Lower lobe of right lung (tissue), 2 donors: ENCODE data around the gene CTTNBP2NL. TPM values are rescaled to one million over a fixed set of nuclear protein-coding genes. Genes with fewer than 3 reads are reported as not detected.

Source experiments
- ATAC-seq, 2 donors: fragments of 200-7000 bp; cut with Tn5 transposase; one replicate each; pipeline ENCODE4 v1.9.1; 2020 to 2022; ENCODE audit warnings: mild to moderate bottlenecking in 2 of 2, moderate library complexity in 2 of 2
- DNase-seq: peaks from one replicate; pipeline ENCODE4 v3.0.0-alpha.2; 2020
- H3K27ac ChIP-seq: fragments of 200-600 bp; one replicate; pipeline ENCODE4 v1.8.0; 2022
- H3K27me3 ChIP-seq: fragments of 200-600 bp; one replicate; pipeline ENCODE4 v1.8.0; 2022; ENCODE audit warnings: low read depth
- H3K36me3 ChIP-seq: fragments of 200-600 bp; one replicate; pipeline ENCODE4 v1.8.0; 2022; ENCODE audit warnings: mild to moderate bottlenecking
- H3K4me1 ChIP-seq: fragments of 200-600 bp; one replicate; pipeline ENCODE4 v1.8.0; 2022
- H3K4me3 ChIP-seq: fragments of 200-600 bp; one replicate; pipeline ENCODE4 v1.8.0; 2022; ENCODE audit warnings: mild to moderate bottlenecking
- H3K9me3 ChIP-seq: fragments of 200-600 bp; one replicate; pipeline ENCODE4 v1.8.0; 2022
- intact Hi-C: fragments of 100-400 bp; cut with DNase I; formaldehyde crosslinking; loops from one replicate; pipeline ENCODE4 v1.11.0; 2022
- total RNA-seq: library from RNA; stranded (reverse); fragmentation: NEBNext Ultra II Directional; extraction: Animal tissue kit (Norgen Biotek cat#: 25700); gene quantifications from one replicate; pipeline ENCODE4 v1.2.1, GENCODE V29; 2021
- TF ChIP-seq, protein P1 (sequence below): fragments of 200-600 bp; IDR thresholded peaks from one replicate; pipeline ENCODE4 v1.8.0; 2022; ENCODE audit warnings: antibody characterized with exemption, mild to moderate bottlenecking
- donor health status: DM: no; HTN: yes; CAD: no; lungs with severe emphysema.

Gene CTTNBP2NL
- total RNA-seq, 1 donor from 2014 or later: 56.3 TPM

DNA sequence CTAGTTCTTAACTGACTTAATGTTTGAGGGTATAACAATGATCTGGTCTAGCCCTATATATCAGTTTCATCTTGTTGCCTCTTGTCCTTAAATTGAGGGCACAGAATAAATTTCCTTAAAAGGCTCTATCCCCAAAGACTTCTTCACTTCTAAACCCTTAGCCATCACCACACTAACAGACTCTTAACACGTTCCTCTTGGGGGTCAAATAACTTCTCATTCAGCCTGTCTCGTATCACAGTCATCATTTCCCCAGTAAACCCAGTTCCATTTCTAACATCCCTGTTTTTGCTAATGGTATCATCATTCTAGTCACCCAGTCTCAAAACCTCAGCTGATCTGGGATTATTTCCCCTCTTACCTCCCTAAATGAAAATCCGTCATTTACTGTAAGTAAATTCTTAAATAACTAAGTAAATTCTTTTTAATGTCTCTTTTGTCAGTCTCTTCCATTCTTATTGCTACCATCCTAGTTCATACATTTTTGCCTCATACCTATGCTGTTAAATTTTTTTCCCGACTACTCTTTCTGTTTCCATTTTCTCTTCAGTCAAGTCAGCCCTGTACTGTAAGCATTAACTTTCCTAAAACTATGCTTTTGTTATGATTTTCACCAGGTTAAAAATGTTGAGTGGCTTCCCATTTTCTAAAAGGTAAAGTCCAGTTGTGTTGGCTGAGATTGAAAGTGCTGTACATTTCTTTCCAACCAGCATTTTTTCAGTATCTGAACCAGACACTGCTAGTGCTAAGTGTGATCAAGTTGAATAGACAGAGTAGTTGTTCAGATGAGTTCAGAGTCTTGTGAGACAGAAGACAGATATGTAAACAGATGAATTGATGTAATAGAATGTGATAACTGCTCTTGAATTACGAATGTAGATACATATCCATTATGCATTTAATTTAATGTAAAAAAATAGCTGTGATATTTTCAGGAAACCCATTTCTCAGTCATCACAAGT lies 6.9 kb downstream of the CTTNBP2NL start:
- TF ChIP-seq, protein P1, sequence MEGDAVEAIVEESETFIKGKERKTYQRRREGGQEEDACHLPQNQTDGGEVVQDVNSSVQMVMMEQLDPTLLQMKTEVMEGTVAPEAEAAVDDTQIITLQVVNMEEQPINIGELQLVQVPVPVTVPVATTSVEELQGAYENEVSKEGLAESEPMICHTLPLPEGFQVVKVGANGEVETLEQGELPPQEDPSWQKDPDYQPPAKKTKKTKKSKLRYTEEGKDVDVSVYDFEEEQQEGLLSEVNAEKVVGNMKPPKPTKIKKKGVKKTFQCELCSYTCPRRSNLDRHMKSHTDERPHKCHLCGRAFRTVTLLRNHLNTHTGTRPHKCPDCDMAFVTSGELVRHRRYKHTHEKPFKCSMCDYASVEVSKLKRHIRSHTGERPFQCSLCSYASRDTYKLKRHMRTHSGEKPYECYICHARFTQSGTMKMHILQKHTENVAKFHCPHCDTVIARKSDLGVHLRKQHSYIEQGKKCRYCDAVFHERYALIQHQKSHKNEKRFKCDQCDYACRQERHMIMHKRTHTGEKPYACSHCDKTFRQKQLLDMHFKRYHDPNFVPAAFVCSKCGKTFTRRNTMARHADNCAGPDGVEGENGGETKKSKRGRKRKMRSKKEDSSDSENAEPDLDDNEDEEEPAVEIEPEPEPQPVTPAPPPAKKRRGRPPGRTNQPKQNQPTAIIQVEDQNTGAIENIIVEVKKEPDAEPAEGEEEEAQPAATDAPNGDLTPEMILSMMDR: no peak
- H3K27ac ChIP-seq: no peak overlapping the region
- H3K27me3 ChIP-seq: no peaks in the 10 kb centered on the region
- no peaks in the 10 kb centered on the region for H3K36me3 ChIP-seq
- ATAC-seq (no peak), DNase-seq (no peak)
- intact Hi-C loops: no loop called here
- H3K4me1 ChIP-seq: peaks cover 47% of the 10 kb centered on the region
- no peak overlapping the region for H3K4me3 ChIP-seq
- no peaks in the 10 kb centered on the region for H3K9me3 ChIP-seq

DNA sequence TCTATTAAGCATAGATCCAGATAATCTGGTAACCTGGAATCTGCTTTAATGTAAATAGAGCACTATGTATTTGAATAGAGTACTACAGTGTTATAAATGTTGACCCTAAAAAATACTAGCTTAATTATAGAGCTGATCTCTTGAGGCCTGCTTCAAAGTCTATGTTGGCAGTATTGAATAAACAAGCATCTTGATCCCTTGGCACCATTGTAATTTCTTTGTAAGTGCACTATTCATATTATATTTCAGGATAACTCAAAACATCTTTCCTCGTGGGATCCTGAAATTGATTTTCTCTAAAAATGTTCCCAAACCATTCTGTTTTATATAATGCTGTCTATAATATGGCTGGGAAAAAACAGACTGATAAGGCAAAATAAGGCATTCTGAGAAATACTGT lies 10.8 kb downstream of the CTTNBP2NL start:
- TF ChIP-seq, protein P1: no peak
- Histone ChIP-seq H3K4me3 (no peak overlapping the region), H3K4me1 (peaks cover 18% of the 10 kb centered on the region), H3K9me3 (no peaks in the 10 kb centered on the region), H3K27me3 (no peaks in the 10 kb centered on the region), H3K27ac (no peak overlapping the region), H3K36me3 (no peaks in the 10 kb centered on the region)
- DNase-seq (no peak), ATAC-seq (no peak)
- intact Hi-C loops: no loop called here

DNA sequence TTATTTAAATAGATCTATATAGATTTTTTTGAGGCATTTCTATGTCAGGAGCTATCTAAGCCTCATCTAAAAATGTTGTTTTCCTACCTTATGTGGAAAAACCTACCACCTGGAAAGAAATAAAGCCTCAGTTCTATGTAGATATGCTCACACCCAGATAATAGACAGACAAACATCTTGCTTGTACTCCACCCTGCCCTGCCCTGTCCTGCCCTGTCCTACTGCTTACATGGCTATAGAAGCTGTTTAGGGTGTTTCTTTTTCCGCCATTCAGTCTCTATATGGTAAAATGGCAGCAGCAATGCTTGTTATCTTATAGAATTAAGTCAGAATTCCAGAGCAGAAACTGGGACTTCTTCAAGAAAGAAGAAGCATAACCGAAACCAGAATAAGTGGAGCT lies 13.4 kb downstream of the CTTNBP2NL start:
- no peak for DNase-seq
- H3K36me3 ChIP-seq: peaks cover 18% of the 10 kb centered on the region
- ATAC-seq: no peak
- H3K27me3 ChIP-seq: no peaks in the 10 kb centered on the region
- TF ChIP-seq, protein P1: no peak
- H3K9me3 ChIP-seq: no peaks in the 10 kb centered on the region
- no peak overlapping the region for H3K4me3 ChIP-seq
- peaks cover 6% of the 10 kb centered on the region for H3K4me1 ChIP-seq
- intact Hi-C loops: no loop called here
- no peak overlapping the region for H3K27ac ChIP-seq

DNA sequence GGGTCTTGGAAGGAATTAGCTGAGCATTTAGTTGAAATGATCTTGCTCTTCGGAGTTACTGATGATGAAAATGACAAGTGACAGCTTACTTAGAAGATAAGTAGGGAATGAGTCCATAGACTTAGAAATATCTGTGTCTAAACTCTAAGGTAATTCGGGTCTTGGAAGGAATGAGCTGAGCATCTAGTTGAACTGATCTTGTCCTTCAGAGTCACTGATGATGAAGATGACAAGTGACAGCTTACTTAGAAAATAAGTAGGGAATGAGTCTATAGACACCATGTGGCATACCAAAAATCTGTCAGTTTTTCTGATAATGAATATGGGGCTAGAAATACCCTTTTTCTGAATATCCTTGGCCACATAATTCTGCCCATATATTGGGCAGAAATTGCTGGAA lies 14.7 kb downstream of the CTTNBP2NL start:
- Histone ChIP-seq H3K27me3 (no peaks in the 10 kb centered on the region), H3K4me1 (peaks cover under 1% of the 10 kb centered on the region), H3K36me3 (peaks cover 31% of the 10 kb centered on the region), H3K9me3 (no peaks in the 10 kb centered on the region), H3K4me3 (no peak overlapping the region), H3K27ac (no peak overlapping the region)
- TF ChIP-seq, protein P1: no peak
- ATAC-seq (no peak), DNase-seq (no peak)
- intact Hi-C loops: no loop called here

DNA sequence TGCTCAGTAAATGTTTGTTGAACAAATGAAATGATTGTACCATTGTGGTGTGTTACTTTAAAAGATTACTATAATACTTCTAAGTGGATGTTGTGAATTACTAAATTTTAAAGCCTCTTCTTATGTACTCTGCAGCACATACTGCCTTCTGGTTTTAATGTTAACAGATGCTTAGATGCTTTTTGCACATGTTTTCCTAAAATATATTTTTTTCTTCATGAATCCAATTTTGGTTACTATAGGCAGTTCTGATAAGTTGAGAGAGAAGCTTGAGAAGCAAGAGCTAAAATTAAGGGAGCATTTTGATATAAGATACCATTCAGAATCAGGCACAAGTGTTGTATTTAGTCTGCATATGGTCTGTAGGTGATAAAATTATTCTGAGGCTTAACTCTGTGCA lies 21.3 kb downstream of the CTTNBP2NL start:
- Histone ChIP-seq H3K4me1 (no peaks in the 10 kb centered on the region), H3K4me3 (no peak overlapping the region), H3K9me3 (no peaks in the 10 kb centered on the region), H3K27me3 (no peaks in the 10 kb centered on the region), H3K36me3 (peaks cover 46% of the 10 kb centered on the region), H3K27ac (no peak overlapping the region)
- intact Hi-C loops: no loop called here
- no peak for DNase-seq
- ATAC-seq: no peak
- TF ChIP-seq, protein P1: no peak
